OCI-LY1 (cell line): Measurements from ENCODE around the gene CDSN.

Experiments
- EZH2 ChIP-seq: fragments of 200-600 bp; sonication (generic), shearing (Covaris generic); IDR thresholded peaks from 2 replicates; pipeline ENCODE4 v1.8.0; 2017; ENCODE audit warnings: borderline replicate concordance, mixed run types, mild to moderate bottlenecking, antibody characterized with exemption, low read length, moderate library complexity, mixed read lengths
- TF ChIP-seq, protein P1 (sequence below): fragments of 200-600 bp; sonication (generic), shearing (Covaris generic); IDR thresholded peaks from 2 replicates; pipeline ENCODE4 v1.5.1; 2017; ENCODE audit warnings: mild to moderate bottlenecking, antibody characterized with exemption, low read length, moderate library complexity, mixed read lengths

- TF ChIP-seq, protein P1, sequence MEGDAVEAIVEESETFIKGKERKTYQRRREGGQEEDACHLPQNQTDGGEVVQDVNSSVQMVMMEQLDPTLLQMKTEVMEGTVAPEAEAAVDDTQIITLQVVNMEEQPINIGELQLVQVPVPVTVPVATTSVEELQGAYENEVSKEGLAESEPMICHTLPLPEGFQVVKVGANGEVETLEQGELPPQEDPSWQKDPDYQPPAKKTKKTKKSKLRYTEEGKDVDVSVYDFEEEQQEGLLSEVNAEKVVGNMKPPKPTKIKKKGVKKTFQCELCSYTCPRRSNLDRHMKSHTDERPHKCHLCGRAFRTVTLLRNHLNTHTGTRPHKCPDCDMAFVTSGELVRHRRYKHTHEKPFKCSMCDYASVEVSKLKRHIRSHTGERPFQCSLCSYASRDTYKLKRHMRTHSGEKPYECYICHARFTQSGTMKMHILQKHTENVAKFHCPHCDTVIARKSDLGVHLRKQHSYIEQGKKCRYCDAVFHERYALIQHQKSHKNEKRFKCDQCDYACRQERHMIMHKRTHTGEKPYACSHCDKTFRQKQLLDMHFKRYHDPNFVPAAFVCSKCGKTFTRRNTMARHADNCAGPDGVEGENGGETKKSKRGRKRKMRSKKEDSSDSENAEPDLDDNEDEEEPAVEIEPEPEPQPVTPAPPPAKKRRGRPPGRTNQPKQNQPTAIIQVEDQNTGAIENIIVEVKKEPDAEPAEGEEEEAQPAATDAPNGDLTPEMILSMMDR, result no peak
- no peak for TF ChIP-seq EZH2
These were observed 43.6 kb downstream of the CDSN start for GRCh38 chr6:31076611-31077010.
